DLD1 (cell line): Measurements from ENCODE around the gene DDX39B.
"Not testable (repeated sequence)": the region's sequence is repeated elsewhere in the genome, so short reads cannot be mapped to it uniquely, and the experiment has no call there.

Experiments used
- in situ Hi-C: cut with HindIII; loops from 2 replicates; pipeline ENCODE4 v1.10.0; 2017; ENCODE audit warnings: low sequenced_read_pairs

Gene DDX39B

DNA sequence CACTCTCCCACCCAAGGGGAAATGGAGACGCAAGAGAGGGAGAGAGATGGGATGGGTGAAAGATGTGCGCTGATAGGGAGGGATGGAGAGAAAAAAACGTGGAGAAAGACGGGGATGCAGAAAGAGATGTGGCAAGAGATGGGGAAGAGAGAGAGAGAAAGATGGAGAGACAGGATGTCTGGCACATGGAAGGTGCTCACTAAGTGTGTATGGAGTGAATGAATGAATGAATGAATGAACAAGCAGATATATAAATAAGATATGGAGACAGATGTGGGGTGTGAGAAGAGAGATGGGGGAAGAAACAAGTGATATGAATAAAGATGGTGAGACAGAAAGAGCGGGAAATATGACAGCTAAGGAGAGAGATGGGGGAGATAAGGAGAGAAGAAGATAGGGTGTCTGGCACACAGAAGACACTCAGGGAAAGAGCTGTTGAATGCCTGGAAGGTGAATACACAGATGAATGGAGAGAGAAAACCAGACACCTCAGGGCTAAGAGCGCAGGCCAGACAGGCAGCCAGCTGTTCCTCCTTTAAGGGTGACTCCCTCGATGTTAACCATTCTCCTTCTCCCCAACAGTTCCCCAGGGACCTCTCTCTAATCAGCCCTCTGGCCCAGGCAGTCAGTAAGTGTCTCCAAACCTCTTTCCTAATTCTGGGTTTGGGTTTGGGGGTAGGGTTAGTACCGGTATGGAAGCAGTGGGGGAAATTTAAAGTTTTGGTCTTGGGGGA, 34.3 kb upstream of the DDX39B start:
- in situ Hi-C loops = no loop called here

DNA sequence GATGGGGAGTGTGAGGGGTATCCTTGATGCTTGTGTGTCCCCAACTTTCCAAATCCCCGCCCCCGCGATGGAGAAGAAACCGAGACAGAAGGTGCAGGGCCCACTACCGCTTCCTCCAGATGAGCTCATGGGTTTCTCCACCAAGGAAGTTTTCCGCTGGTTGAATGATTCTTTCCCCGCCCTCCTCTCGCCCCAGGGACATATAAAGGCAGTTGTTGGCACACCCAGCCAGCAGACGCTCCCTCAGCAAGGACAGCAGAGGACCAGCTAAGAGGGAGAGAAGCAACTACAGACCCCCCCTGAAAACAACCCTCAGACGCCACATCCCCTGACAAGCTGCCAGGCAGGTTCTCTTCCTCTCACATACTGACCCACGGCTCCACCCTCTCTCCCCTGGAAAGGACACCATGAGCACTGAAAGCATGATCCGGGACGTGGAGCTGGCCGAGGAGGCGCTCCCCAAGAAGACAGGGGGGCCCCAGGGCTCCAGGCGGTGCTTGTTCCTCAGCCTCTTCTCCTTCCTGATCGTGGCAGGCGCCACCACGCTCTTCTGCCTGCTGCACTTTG, 33.6 kb upstream of the DDX39B start, which contains the start of gene TNF:
Gene TNF (plus strand): TSS at position 231 of the 567 bp plus-strand sequence. CDS start 177 bp downstream, at position 408.
- in situ Hi-C loops = no loop called here

DNA sequence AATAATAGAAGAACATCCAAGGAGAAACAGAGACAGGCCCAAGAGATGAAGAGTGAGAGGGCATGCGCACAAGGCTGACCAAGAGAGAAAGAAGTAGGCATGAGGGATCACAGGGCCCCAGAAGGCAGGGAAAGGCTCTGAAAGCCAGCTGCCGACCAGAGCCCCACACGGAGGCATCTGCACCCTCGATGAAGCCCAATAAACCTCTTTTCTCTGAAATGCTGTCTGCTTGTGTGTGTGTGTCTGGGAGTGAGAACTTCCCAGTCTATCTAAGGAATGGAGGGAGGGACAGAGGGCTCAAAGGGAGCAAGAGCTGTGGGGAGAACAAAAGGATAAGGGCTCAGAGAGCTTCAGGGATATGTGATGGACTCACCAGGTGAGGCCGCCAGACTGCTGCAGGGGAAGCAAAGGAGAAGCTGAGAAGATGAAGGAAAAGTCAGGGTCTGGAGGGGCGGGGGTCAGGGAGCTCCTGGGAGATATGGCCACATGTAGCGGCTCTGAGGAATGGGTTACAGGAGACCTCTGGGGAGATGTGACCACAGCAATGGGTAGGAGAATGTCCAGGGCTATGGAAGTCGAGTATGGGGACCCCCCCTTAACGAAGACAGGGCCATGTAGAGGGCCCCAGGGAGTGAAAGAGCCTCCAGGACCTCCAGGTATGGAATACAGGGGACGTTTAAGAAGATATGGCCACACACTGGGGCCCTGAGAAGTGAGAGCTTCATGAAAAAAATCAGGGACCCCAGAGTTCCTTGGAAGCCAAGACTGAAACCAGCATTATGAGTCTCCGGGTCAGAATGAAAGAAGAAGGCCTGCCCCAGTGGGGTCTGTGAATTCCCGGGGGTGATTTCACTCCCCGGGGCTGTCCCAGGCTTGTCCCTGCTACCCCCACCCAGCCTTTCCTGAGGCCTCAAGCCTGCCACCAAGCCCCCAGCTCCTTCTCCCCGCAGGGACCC, 32.6 kb upstream of the DDX39B start:
- in situ Hi-C loops = no loop called here

DNA sequence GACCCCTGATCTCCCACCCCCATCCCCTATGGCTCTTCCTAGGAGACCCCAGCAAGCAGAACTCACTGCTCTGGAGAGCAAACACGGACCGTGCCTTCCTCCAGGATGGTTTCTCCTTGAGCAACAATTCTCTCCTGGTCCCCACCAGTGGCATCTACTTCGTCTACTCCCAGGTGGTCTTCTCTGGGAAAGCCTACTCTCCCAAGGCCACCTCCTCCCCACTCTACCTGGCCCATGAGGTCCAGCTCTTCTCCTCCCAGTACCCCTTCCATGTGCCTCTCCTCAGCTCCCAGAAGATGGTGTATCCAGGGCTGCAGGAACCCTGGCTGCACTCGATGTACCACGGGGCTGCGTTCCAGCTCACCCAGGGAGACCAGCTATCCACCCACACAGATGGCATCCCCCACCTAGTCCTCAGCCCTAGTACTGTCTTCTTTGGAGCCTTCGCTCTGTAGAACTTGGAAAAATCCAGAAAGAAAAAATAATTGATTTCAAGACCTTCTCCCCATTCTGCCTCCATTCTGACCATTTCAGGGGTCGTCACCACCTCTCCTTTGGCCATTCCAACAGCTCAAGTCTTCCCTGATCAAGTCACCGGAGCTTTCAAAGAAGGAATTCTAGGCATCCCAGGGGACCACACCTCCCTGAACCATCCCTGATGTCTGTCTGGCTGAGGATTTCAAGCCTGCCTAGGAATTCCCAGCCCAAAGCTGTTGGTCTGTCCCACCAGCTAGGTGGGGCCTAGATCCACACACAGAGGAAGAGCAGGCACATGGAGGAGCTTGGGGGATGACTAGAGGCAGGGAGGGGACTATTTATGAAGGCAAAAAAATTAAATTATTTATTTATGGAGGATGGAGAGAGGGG, 31.7 kb upstream of the DDX39B start:
- in situ Hi-C loops = no loop called here

DNA sequence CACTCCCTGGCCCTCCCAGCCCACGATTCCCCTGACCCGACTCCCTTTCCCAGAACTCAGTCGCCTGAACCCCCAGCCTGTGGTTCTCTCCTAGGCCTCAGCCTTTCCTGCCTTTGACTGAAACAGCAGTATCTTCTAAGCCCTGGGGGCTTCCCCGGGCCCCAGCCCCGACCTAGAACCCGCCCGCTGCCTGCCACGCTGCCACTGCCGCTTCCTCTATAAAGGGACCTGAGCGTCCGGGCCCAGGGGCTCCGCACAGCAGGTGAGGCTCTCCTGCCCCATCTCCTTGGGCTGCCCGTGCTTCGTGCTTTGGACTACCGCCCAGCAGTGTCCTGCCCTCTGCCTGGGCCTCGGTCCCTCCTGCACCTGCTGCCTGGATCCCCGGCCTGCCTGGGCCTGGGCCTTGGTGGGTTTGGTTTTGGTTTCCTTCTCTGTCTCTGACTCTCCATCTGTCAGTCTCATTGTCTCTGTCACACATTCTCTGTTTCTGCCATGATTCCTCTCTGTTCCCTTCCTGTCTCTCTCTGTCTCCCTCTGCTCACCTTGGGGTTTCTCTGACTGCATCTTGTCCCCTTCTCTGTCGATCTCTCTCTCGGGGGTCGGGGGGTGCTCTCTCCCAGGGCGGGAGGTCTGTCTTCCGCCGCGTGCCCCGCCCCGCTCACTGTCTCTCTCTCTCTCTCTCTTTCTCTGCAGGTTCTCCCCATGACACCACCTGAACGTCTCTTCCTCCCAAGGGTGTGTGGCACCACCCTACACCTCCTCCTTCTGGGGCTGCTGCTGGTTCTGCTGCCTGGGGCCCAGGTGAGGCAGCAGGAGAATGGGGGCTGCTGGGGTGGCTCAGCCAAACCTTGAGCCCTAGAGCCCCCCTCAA, 30.5 kb upstream of the DDX39B start, which contains the start of gene LTA:
Gene LTA (plus strand): TSS at position 249 of the 871 bp plus-strand sequence. CDS start 454 bp downstream, at position 703.
- in situ Hi-C loops = no loop called here

DNA sequence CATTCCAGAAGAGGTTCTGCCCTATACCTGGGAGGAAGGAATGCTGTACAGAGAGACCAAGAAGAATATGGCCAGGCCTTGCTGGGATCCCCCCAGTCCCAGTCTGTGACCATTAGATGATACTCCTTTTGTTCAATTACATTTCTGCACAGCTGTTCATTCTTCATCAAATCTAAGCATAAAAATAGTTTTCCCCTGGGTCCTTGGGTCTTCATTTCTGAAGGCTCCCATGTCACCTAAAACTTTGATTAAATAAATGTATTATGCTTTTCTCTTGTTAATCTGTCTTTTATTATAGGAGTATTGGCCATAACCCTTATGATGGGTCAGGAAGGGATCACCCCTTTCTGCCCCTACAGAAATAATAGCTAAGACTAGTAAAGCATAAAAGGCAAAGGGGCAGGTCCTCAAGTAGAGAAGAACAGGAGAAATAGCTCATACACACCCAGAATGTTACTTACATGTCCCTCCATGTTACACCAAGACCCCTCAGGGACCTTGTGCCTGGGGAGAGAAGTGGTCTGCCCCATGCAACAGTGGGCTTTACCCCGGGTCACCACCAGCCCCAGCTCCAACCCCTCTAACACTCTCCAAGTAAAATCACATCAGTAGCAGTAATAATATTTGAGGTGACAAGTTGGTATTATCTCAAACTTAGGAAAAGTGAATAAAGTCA, 28.2 kb upstream of the DDX39B start:
- in situ Hi-C loops = no loop called here

DNA sequence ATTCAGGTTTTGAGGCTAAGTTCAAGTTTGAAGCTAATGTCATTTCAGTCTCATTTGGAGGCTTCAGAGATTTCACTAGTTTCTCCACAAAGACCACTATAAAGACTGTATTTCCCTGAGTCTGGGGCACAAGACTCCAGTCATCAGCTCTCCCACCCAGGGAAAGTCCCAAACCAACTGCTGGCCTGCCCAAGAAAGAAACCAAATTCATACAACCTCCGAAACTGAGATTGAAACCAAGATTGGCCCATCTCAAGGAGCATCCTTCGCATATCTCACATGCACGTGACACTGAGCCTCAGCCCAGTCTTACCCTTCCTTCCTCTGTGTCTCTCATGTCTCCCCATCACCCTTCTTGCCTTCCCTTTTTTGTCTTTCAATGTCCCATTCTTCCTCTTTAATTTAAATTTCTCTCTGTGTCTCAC, 26.7 kb upstream of the DDX39B start:
- in situ Hi-C loops = no loop called here

DNA sequence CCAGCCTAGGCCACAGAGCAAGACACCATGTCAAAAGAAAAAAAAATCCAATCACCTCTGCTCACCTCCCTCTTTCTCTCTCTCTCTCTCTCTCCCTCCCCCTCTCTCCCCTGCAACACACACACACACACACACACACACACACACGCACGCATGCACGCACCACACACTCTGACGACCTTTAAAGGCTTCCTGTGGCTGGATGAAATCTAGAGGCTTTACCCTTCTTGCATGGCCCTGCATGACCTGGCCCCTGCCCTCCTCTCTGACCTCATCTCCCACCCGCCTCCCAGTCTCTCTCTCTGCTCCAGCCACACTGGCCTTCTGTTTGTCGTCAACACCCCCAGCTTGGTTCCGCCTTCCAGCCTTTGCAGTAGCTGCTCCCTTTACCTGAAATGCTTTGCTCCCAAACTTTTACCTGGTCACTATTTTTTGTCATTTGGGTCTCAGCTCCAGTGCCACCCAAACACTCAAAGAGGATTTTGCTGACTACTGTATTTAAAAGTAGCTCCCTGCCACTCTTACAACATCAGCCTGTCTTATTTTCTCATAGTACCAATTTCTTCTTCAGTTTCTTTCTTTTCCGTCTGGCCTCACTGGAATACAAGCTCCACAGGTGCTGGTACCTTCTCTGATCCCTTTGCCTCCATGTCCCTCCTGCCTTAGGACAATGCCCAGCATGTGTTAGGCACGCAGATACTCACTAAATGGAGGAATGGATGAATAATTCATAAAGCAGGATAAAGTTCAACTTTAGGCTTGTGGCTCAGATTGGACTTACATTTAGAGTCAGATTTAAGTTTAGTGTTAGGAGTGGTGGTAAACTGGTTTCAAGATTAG, 25.9 kb upstream of the DDX39B start:
- in situ Hi-C loops = no loop called here

DNA sequence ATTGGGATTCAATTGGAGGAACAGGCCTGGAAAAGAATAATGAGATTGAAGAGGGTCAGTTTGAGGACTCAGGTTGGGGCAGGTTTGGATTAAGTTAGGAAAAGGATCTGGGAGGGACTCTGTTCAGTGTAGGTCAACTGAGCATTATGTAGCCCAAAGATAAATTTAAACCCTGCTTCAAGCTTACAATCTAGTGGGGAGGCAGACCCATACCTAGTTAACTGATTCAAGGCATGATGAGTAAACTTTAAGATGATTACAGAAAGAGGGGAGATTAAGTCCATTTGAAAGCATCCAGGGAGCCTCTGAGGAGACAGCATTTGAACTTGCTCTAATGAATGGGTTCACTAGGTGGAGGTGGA, 18.9 kb upstream of the DDX39B start:
- in situ Hi-C loops = no loop called here

DNA sequence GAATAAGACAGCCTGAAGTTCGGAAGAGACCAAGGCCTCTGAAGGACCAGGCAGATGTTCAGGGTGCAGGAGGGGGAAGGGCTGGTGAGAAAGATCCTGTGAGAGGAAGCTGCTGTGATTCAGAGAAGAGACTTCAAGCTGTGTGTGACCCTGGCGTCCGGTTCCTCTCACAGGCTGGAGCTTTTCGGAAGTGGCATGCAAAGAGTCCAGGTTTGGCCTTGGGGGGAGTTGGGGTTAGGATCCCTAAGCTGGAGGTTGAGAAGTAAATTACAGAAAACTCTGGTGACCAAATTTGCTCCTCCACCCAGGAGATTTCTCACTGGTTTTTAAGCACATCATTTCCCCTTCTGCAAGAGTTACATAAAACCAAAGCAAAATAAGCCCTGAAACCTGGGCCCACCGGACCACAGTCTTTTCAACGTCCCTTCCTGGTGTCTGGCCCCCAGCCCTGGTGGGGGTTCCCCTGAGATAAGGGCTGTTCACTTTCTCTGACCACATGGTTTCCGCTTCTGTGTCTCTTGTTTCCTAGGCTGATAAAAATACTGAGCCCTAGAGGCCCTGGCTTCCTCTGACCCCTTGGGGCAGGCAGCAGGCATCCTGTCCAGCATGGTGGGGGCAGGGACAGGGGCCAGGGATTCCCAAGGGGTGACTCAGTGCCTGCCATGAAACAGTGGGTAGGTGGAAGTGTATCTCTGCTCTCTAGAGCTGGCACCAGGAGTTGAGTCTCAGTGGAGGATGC, 18.3 kb upstream of the DDX39B start:
- in situ Hi-C loops = no loop called here

DNA sequence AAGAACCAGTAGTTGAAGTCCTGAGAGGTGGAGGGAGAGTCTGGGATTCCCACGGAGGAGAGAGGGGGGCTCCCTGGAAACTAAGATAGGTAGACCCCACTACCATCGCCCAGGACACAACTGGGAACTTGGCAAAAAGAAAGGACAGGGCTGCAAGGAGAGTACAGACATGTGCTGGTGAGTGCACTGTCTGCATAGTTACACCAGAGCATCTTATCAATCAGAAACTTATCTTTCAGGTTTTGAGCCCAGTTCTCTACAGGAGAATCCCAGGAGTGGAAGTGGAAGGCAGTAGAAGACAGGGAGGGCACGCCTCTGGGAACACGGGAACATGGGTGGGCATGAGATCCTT, 17.8 kb upstream of the DDX39B start:
- in situ Hi-C loops = no loop called here

DNA sequence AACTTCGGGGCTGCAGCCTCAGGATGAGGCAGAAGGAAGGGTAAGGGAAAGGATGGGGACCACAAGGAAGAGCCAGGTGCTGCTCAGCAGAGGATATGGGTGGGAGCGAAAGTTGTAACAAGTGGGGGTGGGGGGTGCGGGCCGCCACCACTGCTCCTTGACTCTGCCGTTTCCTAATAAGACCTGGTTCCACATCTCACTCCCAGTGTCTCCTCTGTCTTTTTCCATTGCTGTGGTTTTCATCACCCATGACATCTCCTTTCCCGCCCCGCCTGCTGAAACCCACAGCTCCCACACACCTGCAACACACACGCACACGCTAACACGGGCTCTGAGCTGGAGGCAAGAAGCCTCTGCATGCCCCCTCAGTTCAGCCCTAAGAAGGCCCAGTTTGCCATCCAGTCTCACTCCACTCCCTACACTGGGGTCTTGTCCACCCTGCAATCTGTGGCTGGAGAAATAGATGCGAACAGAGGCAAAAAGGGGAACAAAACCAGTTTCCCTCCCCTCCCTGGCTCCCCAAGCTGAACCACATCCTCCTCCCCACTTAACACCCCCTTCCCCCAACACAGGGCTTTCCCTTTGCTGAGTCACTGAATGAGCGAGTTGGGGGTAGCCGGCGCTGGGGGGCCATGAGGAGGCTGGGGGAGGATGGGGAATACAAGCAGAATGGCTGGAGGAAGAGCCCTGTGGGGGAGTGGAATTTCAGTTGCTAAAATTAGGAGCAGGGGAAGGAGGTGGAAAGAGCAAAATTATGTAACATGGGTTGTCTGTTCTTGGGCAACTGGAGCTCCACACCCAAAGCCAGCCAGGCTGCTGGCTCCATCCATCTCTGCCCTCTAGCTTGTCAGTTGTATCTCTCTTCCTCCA, 17.1 kb upstream of the DDX39B start:
- in situ Hi-C loops = no loop called here

DNA sequence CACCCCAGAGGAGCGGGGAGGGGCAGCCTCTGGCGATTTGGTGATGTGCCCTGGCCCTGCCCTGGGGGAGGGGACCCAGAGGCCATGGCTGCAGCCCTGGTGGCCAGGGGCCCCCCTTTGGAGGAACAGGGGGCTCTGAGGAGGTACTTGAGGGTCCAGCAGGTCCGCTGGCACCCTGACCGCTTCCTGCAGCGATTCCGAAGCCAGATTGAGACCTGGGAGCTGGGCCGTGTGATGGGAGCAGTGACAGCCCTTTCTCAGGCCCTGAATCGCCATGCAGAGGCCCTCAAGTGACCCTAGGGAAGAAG, 16.5 kb upstream of the DDX39B start:
- in situ Hi-C loops = no loop called here

DNA sequence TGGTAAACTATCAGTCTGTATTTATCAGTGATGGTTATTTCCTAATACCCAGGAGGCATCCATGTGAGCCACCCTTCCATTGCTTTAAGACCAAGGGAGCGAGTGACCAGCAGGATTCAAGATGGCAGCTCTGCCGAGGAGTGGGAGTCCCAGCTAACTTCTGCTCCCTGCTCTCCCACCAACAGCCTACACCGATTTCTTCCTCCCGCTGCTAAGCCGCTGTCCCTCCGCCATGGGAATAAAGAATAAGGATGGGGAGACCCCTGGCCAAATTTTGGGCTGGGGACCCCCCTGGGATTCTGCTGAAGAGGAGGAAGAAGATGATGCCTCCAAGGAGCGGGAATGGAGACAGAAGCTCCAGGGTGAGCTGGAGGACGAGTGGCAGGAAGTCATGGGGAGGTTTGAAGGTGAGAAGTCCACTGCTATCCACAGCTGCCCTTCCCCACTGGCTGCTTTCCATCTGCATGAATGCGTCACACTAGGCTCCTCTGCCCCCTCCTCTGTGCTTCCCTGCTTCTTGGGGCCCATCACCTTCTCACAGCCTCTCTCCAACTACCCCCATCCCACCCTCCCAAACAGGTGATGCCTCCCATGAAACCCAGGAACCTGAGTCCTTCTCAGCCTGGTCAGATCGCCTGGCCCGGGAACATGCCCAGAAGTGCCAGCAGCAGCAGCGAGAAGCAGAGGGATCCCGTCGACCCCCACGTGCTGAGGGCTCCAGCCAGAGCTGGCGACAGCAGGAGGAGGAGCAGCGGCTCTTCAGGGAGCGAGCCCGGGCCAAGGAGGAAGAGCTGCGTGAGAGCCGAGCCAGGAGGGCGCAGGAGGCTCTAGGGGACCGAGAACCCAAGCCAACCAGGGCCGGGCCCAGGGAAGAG, 15.9 kb upstream of the DDX39B start:
- in situ Hi-C loops = no loop called here

DNA sequence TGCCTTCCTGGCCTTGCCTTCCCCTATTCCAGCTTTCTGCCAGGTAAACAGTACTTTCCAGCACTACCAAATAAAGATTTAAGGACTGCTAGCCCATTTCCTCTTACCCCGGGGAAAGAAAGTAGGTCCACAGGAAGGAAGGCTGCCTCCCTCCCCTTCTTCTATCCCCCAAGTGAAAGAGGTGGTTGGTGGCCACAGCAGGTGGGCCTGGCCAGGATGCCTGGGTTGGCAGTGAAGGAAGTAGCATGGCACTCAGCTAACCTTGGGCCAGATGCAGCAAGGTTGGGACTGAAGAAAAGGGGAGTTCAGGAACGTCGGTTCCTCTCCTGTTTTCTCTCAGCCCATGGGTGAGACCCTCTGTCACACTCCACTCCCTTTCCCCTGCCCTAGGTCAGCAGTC, 14.5 kb upstream of the DDX39B start:
- in situ Hi-C loops = no loop called here

DNA sequence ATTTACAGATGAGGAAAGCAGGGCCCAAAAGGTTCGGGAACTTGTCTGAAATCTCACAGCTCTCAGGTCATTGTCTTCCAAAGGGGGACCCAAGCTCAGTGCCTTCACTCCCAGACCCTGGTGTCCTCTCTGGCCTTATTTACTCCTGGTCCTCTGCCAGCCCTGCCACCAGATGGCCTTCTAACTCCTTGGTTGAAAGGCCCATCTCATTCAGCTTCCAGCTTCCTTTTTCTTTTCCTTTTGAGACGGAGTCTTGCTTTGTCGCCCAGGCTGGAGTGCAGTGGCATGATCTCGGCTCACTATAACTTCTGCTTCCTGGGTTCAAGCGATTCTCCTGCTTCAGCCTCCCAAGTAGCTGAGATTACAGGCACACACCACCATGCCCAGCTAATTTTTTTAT, 9.6 kb upstream of the DDX39B start:
- in situ Hi-C loops = not testable (repeated sequence)
